Panc1 (cell line): ENCODE measurements around the gene PDZK1IP1.

Experiments
- REST ChIP-seq, 2 experiments: IDR thresholded peaks; 2 replicates each; pipeline ENCODE4 v1.6.1; 2011 to 2012; ENCODE audit warnings: low read depth in 2 of 2, control low read depth in 1 of 2, low read length in 1 of 2, mild to moderate bottlenecking in 1 of 2, moderate library complexity in 1 of 2; ENCODE audit not compliant: insufficient read depth in 1 of 2
- SIN3A ChIP-seq: IDR thresholded peaks from 2 replicates; pipeline ENCODE4 v1.6.1; 2012; ENCODE audit warnings: low read depth, mild to moderate bottlenecking, low read length, moderate library complexity, borderline replicate concordance; ENCODE audit not compliant: insufficient read depth
- TCF7L2 ChIP-seq: IDR thresholded peaks from 2 replicates; pipeline ENCODE4 v1.6.1; 2011; ENCODE audit warnings: mild to moderate bottlenecking, low read depth, low read length, inconsistent platforms
- TF ChIP-seq, protein P1 (sequence below): fragments of 450-650 bp; IDR thresholded peaks from 2 replicates; pipeline ENCODE4 v1.5.1; 2017; ENCODE audit warnings: mild to moderate bottlenecking

- TF ChIP-seq, protein P1, sequence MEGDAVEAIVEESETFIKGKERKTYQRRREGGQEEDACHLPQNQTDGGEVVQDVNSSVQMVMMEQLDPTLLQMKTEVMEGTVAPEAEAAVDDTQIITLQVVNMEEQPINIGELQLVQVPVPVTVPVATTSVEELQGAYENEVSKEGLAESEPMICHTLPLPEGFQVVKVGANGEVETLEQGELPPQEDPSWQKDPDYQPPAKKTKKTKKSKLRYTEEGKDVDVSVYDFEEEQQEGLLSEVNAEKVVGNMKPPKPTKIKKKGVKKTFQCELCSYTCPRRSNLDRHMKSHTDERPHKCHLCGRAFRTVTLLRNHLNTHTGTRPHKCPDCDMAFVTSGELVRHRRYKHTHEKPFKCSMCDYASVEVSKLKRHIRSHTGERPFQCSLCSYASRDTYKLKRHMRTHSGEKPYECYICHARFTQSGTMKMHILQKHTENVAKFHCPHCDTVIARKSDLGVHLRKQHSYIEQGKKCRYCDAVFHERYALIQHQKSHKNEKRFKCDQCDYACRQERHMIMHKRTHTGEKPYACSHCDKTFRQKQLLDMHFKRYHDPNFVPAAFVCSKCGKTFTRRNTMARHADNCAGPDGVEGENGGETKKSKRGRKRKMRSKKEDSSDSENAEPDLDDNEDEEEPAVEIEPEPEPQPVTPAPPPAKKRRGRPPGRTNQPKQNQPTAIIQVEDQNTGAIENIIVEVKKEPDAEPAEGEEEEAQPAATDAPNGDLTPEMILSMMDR = no peak
- TF ChIP-seq TCF7L2 (no peak), SIN3A (no peak), REST (IDR thresholded peaks at IDR 0.05; ENCODE audit: insufficient read depth in 1 of 2, low read depth in 2 of 2, low read length in 1 of 2) (no peak)
These were observed 28.4 kb downstream of the PDZK1IP1 start for GRCh38 chr1:47161298-47162040.
